ENCODE measurements around the gene SASH1. TPM values are rescaled to one million over a fixed set of nuclear protein-coding genes. Genes with fewer than 3 reads are reported as not detected.

SASH1 gene
- total RNA-seq, 1 experiment from 2014 or later, result 11.7 TPM

DNA sequence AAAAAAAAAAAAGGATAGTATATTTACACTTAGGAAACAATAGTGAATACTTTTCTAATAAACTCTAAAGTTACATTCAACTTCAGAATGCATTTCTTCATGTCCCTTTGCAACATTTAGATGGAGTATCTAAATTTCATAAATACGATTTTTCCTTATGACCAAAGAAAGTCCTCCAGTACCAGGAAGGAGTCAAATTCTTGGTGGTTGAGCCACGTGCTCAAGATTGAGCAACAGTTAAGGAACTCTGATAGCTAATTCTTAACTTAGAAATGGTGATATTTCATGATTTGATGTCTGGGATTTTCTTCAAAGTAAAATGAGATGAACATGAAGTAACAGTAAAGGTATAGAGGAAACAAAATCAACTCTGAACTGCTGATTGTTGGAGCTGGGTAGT lies 92.7 kb downstream of the SASH1 start:
- H3K4me1 ChIP-seq (ENCODE audit: control insufficient read depth in 1 of 2, insufficient read depth in 2 of 2, low read length in 2 of 2), result peaks cover 0 to 2% of the 10 kb centered on the region in 2 experiments; a peak in 2 of 4 replicates
- no peak overlapping the region for H3K27ac ChIP-seq (ENCODE audit: low read depth, low read length)
- no TSS peak for BruUV-seq (replicated peaks)
- no peak overlapping the region for H3K4me2 ChIP-seq (ENCODE audit: low read length)
- DNase-seq (ENCODE audit: low read depth, low spot score), result no peak
- H3K36me3 ChIP-seq (ENCODE audit: control insufficient read depth in 1 of 2, insufficient read depth in 2 of 2, low read length in 2 of 2), result no peaks in the 10 kb centered on the region
- H3K27me3 ChIP-seq (ENCODE audit: insufficient read depth, low read length), result no peaks in the 10 kb centered on the region
- TF ChIP-seq FOSL1 (IDR thresholded peaks at IDR 0.05; ENCODE audit: low read depth) (no peak), ZNF274 (IDR thresholded peaks at IDR 0.05; ENCODE audit: low read depth, low read length) (no peak), POLR2AphosphoS5 (IDR thresholded peaks at IDR 0.05; ENCODE audit: low read depth, low read length) (no peak), EZH2phosphoT487 (IDR thresholded peaks at IDR 0.05; ENCODE audit: borderline replicate concordance) (no peak), EGR1 (IDR thresholded peaks at IDR 0.05; ENCODE audit: low read depth) (no peak), SP1 (IDR thresholded peaks at IDR 0.05; ENCODE audit: low read depth) (no peak), ZFX (IDR thresholded peaks at IDR 0.05) (no peak), YY1 (IDR thresholded peaks at IDR 0.05; ENCODE audit: extremely low read depth, insufficient replicate concordance, low read depth, low read length) (no peak), TCF7L2 (IDR thresholded peaks at IDR 0.05; ENCODE audit: borderline replicate concordance, extremely low read depth, insufficient read depth, insufficient read length) (no peak), POLR2A (IDR thresholded peaks at IDR 0.05; ENCODE audit: borderline replicate concordance, extremely low read depth, insufficient read depth, insufficient read length) (no peak)
- TF ChIP-seq, protein P1, sequence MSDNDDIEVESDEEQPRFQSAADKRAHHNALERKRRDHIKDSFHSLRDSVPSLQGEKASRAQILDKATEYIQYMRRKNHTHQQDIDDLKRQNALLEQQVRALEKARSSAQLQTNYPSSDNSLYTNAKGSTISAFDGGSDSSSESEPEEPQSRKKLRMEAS (IDR thresholded peaks at IDR 0.05), result no peak
- H3K9me3 ChIP-seq (ENCODE audit: control insufficient read depth in 1 of 2, insufficient read depth in 1 of 2, low read depth in 1 of 2, low read length in 2 of 2), result no peaks in the 10 kb centered on the region
- intact Hi-C loops (cut with micrococcal nuclease), result no loop called here
- no peak overlapping the region for H2AFZ ChIP-seq (ENCODE audit: low read depth, low read length, poor library complexity, severe bottlenecking)
- no peaks in the 10 kb centered on the region for H3K79me2 ChIP-seq (ENCODE audit: insufficient read depth, low read length)
- H4K20me1 ChIP-seq (ENCODE audit: insufficient read depth), result no peaks in the 10 kb centered on the region
- H3K9ac ChIP-seq (ENCODE audit: low read length), result no peak overlapping the region
- ATAC-seq, result no peak
- CTCF ChIA-PET, result no interaction called here
- POLR2A ChIA-PET, result no interaction called here
- RAD21 ChIA-PET (ENCODE audit: low non-redundant PET in 1 of 2, low total read pairs in 2 of 2, uncharacterized antibody in 2 of 2, unreplicated experiment in 2 of 2), result no interaction called here
- H3K9me2 ChIP-seq (ENCODE audit: insufficient read depth), result no peaks in the 10 kb centered on the region
- H3K4me3 ChIP-seq (replicated peaks in 1 of 2; ENCODE audit: low read depth in 1 of 2, low read length in 2 of 2), result no peak overlapping the region

DNA sequence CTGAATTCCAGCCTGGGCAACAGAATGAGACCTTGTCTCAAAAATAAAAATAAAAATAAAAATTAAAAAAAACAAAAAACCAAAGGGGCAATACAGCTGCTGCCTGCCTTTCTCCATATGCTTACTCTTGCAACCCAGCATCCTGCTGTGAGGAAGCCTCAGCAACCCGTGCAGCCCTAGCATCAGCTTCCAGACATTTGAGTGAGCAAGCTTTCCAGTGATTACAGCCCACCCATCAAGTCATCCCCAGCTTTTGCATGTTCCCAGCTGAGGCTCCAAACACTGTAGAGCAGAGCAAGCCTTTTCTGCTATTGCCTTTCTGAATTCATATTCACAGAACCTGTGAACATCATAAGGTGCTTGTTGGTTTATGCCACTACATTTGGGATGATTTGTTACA lies 93.8 kb downstream of the SASH1 start:
- H3K9me2 ChIP-seq (ENCODE audit: insufficient read depth), result no peaks in the 10 kb centered on the region
- no peak for ATAC-seq
- no peak overlapping the region for H3K4me3 ChIP-seq (replicated peaks in 1 of 2; ENCODE audit: low read depth in 1 of 2, low read length in 2 of 2)
- CTCF ChIA-PET, result no interaction called here
- H3K4me2 ChIP-seq (ENCODE audit: low read length), result no peak overlapping the region
- no peaks in the 10 kb centered on the region for H3K9me3 ChIP-seq (ENCODE audit: control insufficient read depth in 1 of 2, insufficient read depth in 1 of 2, low read depth in 1 of 2, low read length in 2 of 2)
- RAD21 ChIA-PET (ENCODE audit: low non-redundant PET in 1 of 2, low total read pairs in 2 of 2, uncharacterized antibody in 2 of 2, unreplicated experiment in 2 of 2), result no interaction called here
- BruUV-seq (replicated peaks), result no TSS peak
- no peak for DNase-seq (ENCODE audit: low read depth, low spot score)
- H4K20me1 ChIP-seq (ENCODE audit: insufficient read depth), result no peaks in the 10 kb centered on the region
- H3K9ac ChIP-seq (ENCODE audit: low read length), result no peak overlapping the region
- H3K27ac ChIP-seq (ENCODE audit: low read depth, low read length), result no peak overlapping the region
- H3K36me3 ChIP-seq (ENCODE audit: control insufficient read depth in 1 of 2, insufficient read depth in 2 of 2, low read length in 2 of 2), result no peaks in the 10 kb centered on the region
- intact Hi-C loops (cut with micrococcal nuclease), result no loop called here
- H3K27me3 ChIP-seq (ENCODE audit: insufficient read depth, low read length), result no peaks in the 10 kb centered on the region
- H3K4me1 ChIP-seq (ENCODE audit: control insufficient read depth in 1 of 2, insufficient read depth in 2 of 2, low read length in 2 of 2), result peaks cover 8 to 13% of the 10 kb centered on the region in 2 experiments
- POLR2A ChIA-PET, result no interaction called here
- H3K79me2 ChIP-seq (ENCODE audit: insufficient read depth, low read length), result no peaks in the 10 kb centered on the region
- H2AFZ ChIP-seq (ENCODE audit: low read depth, low read length, poor library complexity, severe bottlenecking), result no peak overlapping the region
- TF ChIP-seq ZFX (IDR thresholded peaks at IDR 0.05) (no peak), ELF1 (IDR thresholded peaks at IDR 0.05; ENCODE audit: borderline replicate concordance, low read depth) (no peak), EGR1 (IDR thresholded peaks at IDR 0.05; ENCODE audit: low read depth) (no peak), EZH2phosphoT487 (IDR thresholded peaks at IDR 0.05; ENCODE audit: borderline replicate concordance) (no peak), CTCF (IDR thresholded peaks at IDR 0.05 in 2 of 3, conservative IDR thresholded peaks at IDR 0.05 in 1 of 3; ENCODE audit: borderline replicate concordance in 1 of 3, insufficient read depth in 1 of 3, low read depth in 2 of 3, low read length in 2 of 3) (no peak), JUND (IDR thresholded peaks at IDR 0.05) (no peak), FOSL1 (IDR thresholded peaks at IDR 0.05; ENCODE audit: low read depth) (no peak)
- TF ChIP-seq, protein P1 (IDR thresholded peaks at IDR 0.05), result no peak
- TF ChIP-seq, protein P2, sequence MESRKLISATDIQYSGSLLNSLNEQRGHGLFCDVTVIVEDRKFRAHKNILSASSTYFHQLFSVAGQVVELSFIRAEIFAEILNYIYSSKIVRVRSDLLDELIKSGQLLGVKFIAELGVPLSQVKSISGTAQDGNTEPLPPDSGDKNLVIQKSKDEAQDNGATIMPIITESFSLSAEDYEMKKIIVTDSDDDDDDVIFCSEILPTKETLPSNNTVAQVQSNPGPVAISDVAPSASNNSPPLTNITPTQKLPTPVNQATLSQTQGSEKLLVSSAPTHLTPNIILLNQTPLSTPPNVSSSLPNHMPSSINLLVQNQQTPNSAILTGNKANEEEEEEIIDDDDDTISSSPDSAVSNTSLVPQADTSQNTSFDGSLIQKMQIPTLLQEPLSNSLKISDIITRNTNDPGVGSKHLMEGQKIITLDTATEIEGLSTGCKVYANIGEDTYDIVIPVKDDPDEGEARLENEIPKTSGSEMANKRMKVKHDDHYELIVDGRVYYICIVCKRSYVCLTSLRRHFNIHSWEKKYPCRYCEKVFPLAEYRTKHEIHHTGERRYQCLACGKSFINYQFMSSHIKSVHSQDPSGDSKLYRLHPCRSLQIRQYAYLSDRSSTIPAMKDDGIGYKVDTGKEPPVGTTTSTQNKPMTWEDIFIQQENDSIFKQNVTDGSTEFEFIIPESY (IDR thresholded peaks at IDR 0.05; ENCODE audit: extremely low read depth, insufficient replicate concordance, low read length), result no peak
